Glomerular endothelial cell (primary cell): Measurements from ENCODE around the gene DNASE2. TPM values are rescaled to one million over a fixed set of nuclear protein-coding genes. Genes with fewer than 3 reads are reported as not detected.
"Not testable (repeated sequence)": the region's sequence is repeated elsewhere in the genome, so short reads cannot be mapped to it uniquely, and the experiment has no call there.

Source experiments
- DNase-seq: peaks from one replicate; pipeline ENCODE4 v3.0.0-alpha.2; 2011; ENCODE audit warnings: low read depth, low spot score; ENCODE audit errors: extremely low read depth
- total RNA-seq: library from RNA; depleted of rRNA; stranded (reverse); fragments of >200 nt; gene quantifications from 2 replicates; pipeline ENCODE4 v1.2.3, GENCODE V29; 2015

The DNASE2 gene, protein sequence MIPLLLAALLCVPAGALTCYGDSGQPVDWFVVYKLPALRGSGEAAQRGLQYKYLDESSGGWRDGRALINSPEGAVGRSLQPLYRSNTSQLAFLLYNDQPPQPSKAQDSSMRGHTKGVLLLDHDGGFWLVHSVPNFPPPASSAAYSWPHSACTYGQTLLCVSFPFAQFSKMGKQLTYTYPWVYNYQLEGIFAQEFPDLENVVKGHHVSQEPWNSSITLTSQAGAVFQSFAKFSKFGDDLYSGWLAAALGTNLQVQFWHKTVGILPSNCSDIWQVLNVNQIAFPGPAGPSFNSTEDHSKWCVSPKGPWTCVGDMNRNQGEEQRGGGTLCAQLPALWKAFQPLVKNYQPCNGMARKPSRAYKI
- 40.1 and 56.4 TPM in 2 replicates for total RNA-seq

DNA sequence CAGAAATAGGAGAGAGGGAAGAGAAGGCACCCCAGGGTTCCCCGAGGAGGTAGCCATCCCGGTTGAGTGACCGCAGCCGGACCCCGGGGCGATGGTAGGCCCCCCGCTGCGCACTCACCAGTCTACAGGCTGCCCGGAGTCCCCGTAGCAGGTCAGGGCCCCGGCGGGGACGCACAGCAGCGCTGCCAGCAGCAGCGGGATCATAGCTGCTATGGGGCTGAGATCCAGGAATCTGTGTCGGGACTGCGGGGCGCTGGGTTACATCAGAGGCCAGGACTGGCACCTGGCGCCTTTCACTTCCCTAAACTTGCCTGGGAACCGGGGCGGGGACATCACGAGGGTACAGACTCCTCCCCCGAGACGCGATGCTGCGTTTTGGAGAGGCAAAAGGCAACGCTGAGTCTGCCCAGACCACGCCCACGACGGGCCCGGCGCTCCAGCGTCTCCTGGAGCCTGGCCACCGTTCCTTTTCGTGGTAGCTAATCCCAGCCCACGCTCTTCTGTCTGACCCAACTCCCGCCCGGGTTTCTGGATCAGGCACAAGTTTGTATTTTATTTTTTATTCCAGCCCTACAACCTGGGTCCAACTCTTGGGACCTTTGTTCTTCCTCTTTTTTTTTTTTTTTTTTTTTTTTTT is at the start of gene DNASE2:
Gene DNASE2 (minus strand): TSS at position 278 of the 637 bp plus-strand sequence. CDS start 74 bp downstream, at position 204.
- DNase-seq: peak; percentile 27

DNA sequence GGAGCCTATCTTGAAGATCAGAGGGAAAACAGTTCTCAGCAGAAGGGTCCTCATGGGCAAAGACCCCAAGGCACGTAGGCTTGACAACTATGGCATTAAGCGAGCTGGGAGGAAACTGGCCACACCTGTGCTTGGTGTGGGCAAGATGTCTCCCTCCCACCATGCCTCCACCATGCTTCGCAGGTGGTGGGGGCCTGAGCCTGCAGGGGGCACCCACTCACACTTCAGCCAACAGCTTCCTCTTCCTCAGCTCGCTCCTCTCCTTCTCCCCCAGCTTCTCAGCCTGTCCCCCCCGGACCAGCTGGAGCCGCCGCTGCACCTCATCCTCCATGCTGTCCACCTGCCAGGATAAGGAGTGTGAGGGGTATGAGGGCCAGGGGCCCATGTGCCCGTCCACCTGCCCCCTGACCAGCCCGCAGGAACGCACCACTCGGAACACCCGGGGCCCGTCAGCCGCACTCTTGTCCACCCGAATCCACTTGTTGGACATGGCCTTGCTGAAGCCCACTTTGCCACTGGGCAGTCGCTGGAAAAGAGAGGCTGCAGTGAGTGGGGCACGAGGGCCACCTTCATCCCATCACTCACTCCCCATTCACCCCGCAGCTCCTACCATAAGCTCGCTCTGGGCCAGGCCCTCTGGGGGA is 48.9 kb upstream of the DNASE2 start:
- DNase-seq: no peak

DNA sequence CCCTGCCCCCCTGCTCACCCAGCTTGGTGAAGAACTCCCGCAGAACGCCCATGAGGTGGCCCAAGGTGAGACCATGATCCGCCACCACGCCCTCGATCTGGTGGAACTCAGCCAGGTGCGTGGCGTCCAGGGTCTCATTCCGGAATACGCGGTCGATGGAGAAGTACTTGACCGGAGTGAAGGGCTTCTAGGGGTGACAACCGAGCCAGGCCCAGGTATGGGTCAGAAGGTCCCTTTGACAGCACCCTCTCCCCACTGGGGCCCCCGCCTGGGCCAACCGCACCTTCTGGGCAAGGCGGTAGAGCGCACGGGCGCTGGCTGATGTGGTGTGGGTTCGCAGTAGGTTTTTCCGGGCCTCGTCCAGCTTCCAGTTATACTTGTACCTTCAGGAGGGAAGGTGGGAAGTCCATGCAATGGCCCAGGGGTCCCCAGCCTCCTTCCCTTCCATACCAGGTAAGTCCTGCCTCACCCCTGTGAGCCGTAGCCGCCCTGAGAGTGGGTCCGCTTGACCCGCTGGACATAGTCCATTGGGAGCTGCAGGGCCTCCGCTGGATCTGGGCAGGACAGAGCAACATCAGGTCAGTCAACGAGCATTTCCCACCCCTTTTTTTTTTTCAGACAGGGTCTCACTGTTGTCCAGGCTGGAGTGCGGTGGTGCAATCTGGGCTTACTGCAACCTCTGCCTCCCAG is 43.5 kb upstream of the DNASE2 start:
- DNase-seq: no peak

DNA sequence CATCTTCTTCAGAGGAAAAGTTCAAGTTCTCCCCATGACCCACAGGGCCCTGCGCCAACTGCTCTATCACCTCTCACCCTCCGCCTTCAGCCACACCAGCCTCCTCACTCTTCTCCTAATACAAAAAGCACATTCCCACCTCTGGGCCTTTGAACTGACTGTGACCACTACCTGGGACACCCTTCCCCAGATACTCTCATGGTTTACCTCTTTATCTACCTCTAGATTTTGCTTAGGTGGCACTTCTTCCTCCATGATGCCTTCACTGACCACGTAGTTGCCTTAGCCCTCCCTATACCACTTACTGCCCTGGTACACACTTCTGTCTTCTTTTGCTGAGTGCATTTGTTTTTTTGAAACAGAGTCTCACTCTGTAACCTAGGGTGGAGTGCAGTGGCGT is 41.7 kb upstream of the DNASE2 start:
- no peak for DNase-seq

DNA sequence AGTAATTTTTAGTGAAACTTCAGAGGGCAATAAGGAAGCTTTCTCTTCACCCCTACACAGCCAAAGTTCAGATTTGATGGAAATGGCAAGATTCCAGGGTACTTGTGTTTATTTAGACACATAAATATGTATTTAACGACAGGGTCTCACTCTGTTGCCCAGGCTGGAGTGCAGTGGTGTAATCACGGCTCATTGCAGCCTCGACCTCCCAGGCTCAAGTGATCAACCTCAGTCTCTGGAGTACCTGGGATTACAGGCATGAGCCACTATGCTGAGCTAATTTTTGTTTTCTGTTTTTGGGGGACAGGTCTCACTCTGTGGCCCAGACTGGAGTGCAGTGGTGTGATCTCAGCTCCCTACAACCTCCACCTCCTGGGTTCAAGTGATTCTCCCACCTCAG is 39.8 kb upstream of the DNASE2 start:
- DNase-seq: no peak

DNA sequence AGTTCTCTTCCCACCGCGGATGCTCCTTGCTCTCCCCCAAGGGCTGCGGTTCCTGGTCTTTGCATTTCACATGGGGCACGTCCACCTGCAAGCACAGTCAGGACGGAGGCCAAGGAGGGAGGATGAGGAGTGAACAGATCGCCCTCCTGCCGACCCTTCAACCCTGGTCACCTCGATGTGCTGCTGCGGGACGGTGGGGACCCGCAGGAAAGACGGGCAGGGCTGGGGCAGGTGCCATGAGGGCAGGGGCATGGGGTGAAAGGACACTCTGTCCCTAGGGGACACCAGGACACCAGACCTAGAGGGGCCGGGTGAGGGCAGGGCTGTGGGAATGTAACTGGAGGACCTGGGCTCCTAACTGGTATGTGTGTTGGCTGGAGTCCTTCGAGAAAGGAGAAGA is 37.0 kb upstream of the DNASE2 start:
- no peak for DNase-seq

DNA sequence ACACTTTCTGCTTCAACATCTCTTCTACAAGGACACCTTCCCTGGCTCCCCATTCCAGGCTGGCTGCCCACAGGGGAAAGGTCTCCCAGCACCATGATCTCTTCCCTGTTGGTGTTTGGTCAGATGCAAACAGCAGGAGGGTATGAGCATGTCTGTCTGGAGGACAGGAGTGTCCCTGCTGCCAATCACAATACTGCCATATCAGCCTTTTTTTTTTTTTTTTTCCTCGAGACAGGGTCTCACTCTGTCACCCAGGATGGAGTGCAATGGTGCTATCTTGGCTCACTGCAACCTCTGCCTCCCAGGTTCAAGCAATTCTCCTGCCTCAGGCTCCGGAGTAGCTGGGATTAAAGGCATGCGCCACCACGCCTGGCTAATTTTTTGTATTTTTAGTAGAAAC is 34.6 kb upstream of the DNASE2 start:
- DNase-seq: not testable (repeated sequence)

DNA sequence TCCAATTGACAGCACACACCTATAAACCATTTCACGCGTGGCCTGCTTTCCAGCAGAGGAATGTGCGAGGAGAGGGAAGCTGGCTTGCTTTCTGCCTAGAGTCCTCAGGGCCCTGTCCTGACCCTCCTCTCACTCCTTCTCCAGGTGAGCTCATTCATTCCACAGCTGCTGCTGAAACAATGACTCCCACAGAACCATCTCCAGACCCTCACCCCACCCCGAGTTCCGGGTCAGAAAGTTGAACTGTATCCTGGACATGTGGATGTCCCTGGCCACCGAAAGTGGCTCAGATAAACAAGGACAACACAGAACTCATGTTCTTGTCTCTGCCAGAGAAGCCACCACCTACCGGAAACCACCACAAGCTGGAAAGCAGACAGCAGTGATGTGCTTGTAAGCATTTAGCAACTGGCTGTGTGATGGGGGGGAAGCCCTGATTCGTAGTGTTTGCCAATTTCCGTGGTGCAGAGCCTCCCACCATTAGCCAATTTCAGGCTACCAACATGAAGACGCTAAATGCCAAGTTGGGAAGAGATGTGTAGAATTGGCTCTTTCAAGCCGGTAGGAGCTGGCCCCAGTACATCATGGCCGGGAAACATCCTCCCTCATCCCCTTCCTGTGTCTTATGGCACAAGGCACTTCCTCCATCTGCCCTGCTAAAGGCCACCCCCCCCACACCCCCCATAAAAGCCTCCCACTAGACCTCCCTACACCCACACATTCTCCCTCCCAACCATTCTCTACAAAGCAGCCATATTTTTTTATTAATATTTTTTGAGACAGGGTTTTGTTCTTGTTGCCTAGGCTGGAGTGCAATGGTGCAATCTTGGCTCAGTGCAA is 32.8 kb upstream of the DNASE2 start:
- DNase-seq: no peak

DNA sequence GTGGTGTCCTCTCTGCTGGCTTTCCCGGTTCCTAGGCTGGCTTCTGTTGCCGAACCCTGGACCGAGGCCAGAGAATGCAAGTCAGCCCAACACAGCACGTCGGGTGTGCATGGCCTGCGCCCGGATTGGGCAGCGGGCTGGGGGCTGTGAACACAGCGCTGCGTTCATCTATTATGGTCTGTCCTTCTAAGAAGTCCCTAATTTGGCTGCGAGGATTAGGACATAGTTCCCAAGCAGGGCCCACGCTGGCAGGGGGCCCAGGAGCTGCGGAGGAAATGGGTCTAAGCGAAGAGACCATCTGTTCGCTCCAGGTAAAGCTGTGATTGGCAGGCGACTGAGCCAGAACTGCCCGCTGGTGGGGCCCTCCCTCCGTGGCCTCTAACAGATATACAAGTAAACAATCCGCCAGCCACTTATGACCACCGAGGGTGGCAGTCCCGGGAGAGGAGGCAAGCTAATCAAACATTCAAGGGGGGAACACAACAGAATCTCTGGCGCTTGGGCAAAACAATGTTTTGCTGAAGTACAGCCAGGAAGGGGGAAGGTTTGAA is 31.8 kb upstream of the DNASE2 start:
- DNase-seq: no peak

DNA sequence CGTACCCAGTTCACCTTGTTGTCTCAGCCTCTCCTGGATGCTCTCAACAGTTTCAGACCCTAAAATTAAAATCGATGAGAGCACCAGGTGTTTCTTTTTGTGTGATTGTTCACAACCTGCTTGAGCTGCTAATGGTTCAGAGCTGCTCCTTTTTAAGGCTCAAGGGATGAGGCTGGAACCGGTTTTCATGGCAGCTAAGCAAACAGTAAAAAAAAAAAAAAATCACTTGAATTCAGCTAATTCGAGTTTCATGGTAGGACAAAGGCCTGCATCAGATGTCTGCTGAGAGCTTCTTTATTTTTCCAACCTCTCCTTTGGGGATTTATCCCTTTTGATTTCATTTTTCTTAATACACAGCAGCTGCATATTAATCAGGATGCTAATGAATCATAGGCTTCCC is 31.3 kb upstream of the DNASE2 start:
- DNase-seq: no peak

DNA sequence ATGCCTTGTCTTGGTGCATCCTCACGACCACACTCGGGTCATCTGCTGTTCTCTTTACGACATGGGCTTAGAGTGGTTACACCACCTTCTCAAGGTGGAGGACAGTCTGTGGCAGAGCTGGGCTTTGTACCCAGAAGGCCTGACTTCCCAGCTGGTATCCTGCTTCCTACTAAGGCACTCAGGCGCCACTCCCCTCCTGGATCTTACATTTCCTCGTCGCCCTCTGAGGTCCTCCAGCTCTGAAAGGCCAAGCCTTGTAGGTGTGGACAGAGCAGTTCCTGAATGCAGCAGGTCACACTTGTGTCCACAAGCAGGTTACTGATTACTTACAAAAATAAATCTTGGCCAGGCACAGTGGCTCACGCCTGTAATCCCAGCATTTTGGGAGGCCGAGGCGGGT is 25.9 kb upstream of the DNASE2 start:
- no peak for DNase-seq

DNA sequence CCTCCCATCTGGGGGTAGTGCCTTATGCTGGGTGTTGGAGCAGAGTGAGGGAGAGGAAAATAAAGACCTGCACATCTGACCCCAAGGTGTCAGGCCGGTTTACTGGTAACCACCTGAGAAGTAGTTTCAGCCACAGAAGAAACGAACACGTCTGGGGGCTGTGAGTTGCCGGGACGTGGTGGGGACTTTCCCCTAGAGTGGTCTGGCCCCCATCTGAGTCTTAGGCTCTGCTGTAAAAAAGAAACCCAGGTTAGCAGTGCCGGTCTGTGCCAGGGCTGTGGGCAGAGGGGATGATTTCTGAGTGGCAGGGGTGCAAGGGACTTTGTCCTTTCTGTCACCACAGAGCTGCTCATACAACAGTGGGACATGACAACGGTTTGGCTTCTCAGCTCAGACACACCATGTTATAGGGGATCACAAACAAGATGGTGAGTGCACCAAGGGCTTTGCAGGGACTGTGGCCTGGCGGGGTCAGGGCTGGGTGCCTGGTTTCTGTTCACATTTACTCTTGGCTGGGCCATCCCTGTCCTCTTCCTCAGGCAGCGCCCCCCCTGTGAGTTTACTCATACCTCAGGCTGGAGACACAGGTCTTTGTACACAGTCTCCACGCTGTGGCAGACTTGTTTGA is 18.8 kb upstream of the DNASE2 start:
- DNase-seq: no peak

DNA sequence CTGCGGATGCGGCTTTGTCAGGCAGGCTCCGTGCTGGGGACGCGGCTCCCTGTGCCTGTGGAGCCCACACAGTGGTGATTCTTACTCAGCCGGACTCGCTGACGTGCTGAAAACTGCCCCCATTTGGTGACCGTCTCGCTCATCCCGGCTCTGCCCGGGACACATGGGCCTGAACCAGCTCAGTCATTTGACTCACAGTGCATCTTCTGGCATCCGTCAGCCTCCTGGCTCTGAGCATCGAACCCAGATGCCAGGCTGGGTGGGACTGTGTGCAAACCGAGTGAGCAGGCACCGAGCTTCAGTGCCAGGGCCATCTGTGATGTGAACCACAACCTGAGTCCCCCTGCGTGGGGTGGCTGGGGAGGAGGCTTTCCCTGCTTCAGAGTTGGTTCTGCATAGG is 15.2 kb upstream of the DNASE2 start:
- no peak for DNase-seq

DNA sequence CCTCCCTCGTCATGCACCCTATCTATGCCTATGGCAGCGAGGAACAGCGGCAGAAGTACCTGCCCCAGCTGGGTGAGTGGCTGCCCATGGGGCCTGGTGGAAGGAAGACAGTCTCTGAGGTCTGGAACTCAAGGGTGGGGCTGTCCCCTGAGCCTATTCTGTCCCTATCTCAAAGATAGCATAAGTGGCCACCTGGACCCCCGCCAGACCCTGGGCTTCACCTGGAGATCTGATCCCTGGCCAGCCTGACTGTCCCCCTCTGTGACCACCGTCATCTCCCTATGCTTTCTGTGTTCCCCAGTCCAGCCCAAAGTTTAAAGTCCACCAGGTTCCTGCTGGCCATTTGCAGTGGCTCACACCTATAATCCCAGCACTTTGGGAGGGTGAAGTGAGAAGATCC is 12.3 kb upstream of the DNASE2 start:
- DNase-seq: no peak

DNA sequence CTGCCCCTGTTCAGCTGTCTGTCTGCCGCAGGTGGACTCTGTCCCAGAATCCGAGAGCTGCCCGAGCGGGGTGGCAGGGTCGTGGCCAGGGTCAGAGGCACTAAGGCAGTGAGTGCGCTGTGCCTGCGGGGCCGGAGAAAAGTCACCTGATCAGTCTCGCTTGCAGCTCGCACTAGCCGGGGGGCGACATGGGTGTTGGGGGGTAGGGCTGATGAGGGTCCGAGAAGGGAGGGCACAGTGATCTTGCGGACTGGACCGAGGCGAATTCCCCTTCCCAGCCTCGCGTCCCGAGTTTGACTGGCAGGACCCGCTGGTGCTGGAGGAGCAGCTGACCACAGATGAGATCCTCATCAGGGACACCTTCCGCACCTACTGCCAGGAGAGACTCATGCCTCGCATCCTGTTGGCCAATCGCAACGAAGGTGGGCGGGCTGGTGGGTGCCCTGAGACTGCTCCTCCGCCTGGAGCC is 10.3 kb upstream of the DNASE2 start:
- DNase-seq: no peak

DNA sequence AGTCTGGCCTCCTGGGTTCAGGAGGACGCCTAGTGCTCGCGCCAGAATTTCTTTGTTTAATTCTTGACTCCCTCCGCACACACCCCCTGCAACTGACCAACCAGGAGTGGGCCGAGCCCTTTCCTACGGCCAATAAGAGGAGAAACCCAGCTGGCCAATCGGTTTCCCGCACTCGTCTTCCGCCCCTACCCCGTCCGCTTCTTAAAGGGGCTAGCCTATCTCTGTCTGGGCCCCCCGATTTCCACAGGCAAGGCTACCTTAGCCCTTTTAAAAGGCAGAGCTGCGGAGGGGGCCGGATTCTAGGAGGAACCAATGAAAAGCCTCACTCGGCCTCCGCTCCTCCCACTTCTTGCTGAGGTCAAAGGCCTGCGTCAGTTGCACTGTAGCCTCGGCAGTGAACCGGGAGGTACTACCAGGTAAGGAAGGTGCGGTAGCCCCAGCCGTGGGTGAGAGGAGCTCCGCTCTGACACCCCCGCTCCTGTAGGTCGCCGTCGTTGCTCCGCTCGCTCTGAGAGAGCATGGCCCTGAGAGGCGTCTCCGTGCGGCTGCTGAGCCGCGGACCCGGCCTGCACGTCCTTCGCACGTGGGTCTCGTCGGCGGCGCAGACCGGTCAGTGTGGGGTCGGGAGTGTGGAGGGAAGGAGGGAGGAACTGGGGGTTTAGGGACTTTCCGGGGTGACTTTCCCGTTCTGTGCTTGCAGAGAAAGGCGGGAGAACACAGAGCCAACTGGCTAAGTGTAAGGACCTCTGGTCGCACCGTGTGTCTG is 9.7 kb upstream of the DNASE2 start, which contains the start of gene GCDH:
Gene GCDH (plus strand): TSS at position 374 of the 766 bp plus-strand sequence. CDS start 145 bp downstream, at position 519.
- peak; percentile 90 for DNase-seq

DNA sequence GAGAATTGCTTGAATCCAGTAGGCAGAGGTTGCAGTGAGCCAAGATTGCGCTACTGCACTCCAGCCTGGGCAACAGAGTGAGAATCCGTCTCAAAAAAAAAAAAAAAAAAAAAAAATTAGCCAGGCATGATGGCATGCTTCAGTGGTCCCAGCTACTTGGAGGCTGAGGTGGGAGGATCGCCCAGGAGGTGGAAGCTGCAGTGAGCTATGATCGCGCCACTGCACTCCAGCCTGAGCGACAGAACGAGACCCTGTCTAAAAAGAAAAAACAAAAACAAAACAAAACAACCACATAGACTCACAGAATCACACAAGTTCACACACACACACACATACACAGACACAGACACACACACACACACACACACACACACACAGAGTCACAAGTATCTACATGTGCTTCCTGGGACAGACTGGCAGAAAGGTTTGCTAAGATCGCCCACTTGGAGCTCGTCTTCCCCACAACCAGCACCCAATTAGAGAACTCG is 9.1 kb upstream of the DNASE2 start:
- not testable (repeated sequence) for DNase-seq

DNA sequence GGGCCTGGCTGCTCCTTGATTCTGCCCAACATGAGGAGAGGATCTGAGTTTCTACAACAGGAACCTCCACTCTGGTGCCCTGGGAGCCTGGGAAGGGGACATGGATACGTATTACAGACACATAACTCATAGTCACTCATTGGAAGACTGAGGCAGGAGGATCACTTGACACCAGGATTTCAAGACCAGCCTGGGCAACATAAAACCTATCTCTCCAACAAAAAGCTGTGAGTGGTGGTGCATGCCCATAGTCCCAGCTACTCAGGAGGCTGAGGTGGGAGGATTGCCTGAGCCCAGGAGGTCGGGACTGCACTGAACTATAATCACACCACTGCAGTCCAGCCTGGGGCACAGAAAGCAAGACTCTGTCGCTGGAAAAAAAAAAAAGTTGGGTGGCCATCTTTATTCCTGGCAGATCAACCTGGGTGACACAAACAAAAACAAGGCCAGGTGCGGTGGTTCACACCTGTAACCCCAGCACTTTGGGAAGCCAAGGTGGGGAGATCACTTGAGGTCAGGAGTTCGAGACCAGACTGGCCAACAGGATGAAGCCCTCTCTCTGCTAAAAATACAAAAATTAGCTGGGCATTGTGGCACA is 6.9 kb upstream of the DNASE2 start:
- DNase-seq: no peak
